Measurements from ENCODE around the gene CAPN14. TPM values are rescaled to one million over a fixed set of nuclear protein-coding genes. Genes with fewer than 3 reads are reported as not detected.

The CAPN14 gene
- polyA plus RNA-seq, 1 of the 3 experiments (the other 2 are of a cell fraction) = 0.08 TPM

DNA sequence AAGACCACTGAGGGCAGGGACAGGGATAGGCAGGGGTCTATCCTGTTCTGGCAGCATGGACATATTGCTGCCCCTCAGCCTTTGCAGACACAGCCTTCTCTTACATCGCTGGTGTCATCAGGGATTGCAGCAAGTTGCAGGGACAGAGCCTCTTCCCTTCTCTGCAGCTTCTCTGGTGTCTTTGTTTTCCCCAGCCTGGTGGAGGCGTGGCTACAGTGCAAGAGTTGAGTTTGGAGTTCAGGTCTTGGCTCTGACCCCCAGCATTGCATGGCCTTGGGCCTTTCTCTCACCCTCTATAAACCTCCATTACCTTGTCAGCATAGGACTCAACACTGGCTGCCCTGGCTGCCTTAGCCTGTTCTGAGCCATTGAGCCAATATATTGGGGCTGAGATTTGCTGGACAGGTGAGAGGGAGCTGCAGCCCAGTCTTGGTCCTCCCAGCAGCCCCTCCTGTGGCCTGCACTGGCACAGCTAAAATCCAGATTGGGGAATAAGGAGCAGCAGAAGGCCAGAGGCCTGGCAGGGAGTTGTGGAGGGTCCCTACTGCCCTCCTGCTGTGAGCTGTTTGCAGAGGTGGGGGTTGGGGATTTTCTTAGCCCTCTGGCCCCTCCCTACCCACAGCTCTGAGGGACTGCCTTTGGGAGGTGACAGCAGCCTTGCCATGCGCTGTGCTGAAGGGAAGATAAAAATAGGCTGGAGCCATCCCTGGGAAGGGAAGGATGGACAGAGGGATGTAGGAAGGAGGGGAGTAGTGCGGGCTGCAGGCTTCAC, 39.5 kb upstream of the CAPN14 start:
- no peaks in the 10 kb centered on the region for H3K9me2 ChIP-seq
- H4K20me1 ChIP-seq (ENCODE audit: insufficient read depth) = no peaks in the 10 kb centered on the region
- H3K27ac ChIP-seq (ENCODE audit: low read depth in 2 of 2, low read length in 1 of 2) = no peak overlapping the region
- TF ChIP-seq SIN3A (IDR thresholded peaks at IDR 0.05; ENCODE audit: borderline replicate concordance, low read depth, low read length) (no peak), YY1 (IDR thresholded peaks at IDR 0.05; ENCODE audit: low read depth) (no peak), TAF1 (IDR thresholded peaks at IDR 0.05; ENCODE audit: borderline replicate concordance, low read depth, low read length) (no peak), SMC3 (IDR thresholded peaks at IDR 0.05; ENCODE audit: low read depth, low read length) (no peak), EP300 (IDR thresholded peaks at IDR 0.05; ENCODE audit: borderline replicate concordance in 1 of 2, low read depth in 1 of 2, low read length in 1 of 2) (no peak), POLR2AphosphoS5 (IDR thresholded peaks at IDR 0.05; ENCODE audit: low read depth, low read length) (no peak), MEF2A (IDR thresholded peaks at IDR 0.05; ENCODE audit: borderline replicate concordance, low read depth) (no peak), EZH2phosphoT487 (IDR thresholded peaks at IDR 0.05; ENCODE audit: borderline replicate concordance, low read depth) (no peak), TEAD4 (IDR thresholded peaks at IDR 0.05; ENCODE audit: borderline replicate concordance, insufficient read depth) (no peak), RCOR1 (IDR thresholded peaks at IDR 0.05; ENCODE audit: low read length) (no peak), ELF1 (IDR thresholded peaks at IDR 0.05) (no peak), RFX5 (IDR thresholded peaks at IDR 0.05; ENCODE audit: low read length) (no peak), FOXJ3 (CRISPR knock-in tag; IDR thresholded peaks at IDR 0.05) (no peak), RAD21 (IDR thresholded peaks at IDR 0.05; ENCODE audit: low read length) (no peak), GATA2 (CRISPR knock-in tag; IDR thresholded peaks at IDR 0.05) (no peak)
- TF ChIP-seq, protein P1, sequence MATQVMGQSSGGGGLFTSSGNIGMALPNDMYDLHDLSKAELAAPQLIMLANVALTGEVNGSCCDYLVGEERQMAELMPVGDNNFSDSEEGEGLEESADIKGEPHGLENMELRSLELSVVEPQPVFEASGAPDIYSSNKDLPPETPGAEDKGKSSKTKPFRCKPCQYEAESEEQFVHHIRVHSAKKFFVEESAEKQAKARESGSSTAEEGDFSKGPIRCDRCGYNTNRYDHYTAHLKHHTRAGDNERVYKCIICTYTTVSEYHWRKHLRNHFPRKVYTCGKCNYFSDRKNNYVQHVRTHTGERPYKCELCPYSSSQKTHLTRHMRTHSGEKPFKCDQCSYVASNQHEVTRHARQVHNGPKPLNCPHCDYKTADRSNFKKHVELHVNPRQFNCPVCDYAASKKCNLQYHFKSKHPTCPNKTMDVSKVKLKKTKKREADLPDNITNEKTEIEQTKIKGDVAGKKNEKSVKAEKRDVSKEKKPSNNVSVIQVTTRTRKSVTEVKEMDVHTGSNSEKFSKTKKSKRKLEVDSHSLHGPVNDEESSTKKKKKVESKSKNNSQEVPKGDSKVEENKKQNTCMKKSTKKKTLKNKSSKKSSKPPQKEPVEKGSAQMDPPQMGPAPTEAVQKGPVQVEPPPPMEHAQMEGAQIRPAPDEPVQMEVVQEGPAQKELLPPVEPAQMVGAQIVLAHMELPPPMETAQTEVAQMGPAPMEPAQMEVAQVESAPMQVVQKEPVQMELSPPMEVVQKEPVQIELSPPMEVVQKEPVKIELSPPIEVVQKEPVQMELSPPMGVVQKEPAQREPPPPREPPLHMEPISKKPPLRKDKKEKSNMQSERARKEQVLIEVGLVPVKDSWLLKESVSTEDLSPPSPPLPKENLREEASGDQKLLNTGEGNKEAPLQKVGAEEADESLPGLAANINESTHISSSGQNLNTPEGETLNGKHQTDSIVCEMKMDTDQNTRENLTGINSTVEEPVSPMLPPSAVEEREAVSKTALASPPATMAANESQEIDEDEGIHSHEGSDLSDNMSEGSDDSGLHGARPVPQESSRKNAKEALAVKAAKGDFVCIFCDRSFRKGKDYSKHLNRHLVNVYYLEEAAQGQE (IDR thresholded peaks at IDR 0.05; ENCODE audit: low read depth, low read length) = no peak
- TF ChIP-seq, protein P2, sequence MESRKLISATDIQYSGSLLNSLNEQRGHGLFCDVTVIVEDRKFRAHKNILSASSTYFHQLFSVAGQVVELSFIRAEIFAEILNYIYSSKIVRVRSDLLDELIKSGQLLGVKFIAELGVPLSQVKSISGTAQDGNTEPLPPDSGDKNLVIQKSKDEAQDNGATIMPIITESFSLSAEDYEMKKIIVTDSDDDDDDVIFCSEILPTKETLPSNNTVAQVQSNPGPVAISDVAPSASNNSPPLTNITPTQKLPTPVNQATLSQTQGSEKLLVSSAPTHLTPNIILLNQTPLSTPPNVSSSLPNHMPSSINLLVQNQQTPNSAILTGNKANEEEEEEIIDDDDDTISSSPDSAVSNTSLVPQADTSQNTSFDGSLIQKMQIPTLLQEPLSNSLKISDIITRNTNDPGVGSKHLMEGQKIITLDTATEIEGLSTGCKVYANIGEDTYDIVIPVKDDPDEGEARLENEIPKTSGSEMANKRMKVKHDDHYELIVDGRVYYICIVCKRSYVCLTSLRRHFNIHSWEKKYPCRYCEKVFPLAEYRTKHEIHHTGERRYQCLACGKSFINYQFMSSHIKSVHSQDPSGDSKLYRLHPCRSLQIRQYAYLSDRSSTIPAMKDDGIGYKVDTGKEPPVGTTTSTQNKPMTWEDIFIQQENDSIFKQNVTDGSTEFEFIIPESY (IDR thresholded peaks at IDR 0.05; ENCODE audit: borderline replicate concordance, low read depth) = no peak
- TF ChIP-seq, protein P3, sequence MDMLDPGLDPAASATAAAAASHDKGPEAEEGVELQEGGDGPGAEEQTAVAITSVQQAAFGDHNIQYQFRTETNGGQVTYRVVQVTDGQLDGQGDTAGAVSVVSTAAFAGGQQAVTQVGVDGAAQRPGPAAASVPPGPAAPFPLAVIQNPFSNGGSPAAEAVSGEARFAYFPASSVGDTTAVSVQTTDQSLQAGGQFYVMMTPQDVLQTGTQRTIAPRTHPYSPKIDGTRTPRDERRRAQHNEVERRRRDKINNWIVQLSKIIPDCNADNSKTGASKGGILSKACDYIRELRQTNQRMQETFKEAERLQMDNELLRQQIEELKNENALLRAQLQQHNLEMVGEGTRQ (IDR thresholded peaks at IDR 0.05; ENCODE audit: borderline replicate concordance, low read depth, low read length) = no peak
- TF ChIP-seq, protein P4, sequence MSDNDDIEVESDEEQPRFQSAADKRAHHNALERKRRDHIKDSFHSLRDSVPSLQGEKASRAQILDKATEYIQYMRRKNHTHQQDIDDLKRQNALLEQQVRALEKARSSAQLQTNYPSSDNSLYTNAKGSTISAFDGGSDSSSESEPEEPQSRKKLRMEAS (IDR thresholded peaks at IDR 0.05; ENCODE audit: low read depth) = no peak
- TF ChIP-seq, protein P5, sequence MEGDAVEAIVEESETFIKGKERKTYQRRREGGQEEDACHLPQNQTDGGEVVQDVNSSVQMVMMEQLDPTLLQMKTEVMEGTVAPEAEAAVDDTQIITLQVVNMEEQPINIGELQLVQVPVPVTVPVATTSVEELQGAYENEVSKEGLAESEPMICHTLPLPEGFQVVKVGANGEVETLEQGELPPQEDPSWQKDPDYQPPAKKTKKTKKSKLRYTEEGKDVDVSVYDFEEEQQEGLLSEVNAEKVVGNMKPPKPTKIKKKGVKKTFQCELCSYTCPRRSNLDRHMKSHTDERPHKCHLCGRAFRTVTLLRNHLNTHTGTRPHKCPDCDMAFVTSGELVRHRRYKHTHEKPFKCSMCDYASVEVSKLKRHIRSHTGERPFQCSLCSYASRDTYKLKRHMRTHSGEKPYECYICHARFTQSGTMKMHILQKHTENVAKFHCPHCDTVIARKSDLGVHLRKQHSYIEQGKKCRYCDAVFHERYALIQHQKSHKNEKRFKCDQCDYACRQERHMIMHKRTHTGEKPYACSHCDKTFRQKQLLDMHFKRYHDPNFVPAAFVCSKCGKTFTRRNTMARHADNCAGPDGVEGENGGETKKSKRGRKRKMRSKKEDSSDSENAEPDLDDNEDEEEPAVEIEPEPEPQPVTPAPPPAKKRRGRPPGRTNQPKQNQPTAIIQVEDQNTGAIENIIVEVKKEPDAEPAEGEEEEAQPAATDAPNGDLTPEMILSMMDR (IDR thresholded peaks at IDR 0.05) = no peak
- no peak overlapping the region for H3K4me3 ChIP-seq (ENCODE audit: low read depth in 2 of 2, low read length in 1 of 2)
- no peak overlapping the region for H3K4me2 ChIP-seq
- no peak overlapping the region for H2AFZ ChIP-seq (ENCODE audit: low read depth)
- H3K9me3 ChIP-seq = no peaks in the 10 kb centered on the region
- H3K36me3 ChIP-seq (replicated peaks in 1 of 2; ENCODE audit: control insufficient read depth in 1 of 2, insufficient read depth in 2 of 2, low read length in 1 of 2) = peaks cover 18 to 67% of the 10 kb centered on the region in 2 experiments
- no peaks in the 10 kb centered on the region for H3K79me2 ChIP-seq (ENCODE audit: insufficient read depth)
- WGBS (ENCODE audit: low lambda C conversion rate) = 81% methylated on average over 4 of the region's 4 CpGs
- no peak overlapping the region for H3K9ac ChIP-seq
- peaks cover 0 to 4% of the 10 kb centered on the region in 2 experiments; a peak in 1 of 4 replicates for H3K4me1 ChIP-seq (ENCODE audit: control insufficient read depth in 1 of 2, insufficient read depth in 2 of 2, low read depth in 1 of 2, low read length in 1 of 2)
- ChIA-PET CTCF (interaction anchor here (1.2 to 2.5 kb wide), 6 partner anchors 12 to 1092 kb away, joined by 3 to 12 read pairs (median 6); partner anchors contain the start of gene EHD3), POLR2A (interaction anchor here (1.2 kb wide), 1 partner anchor 22 kb away, joined by 4 read pairs; the partner anchor contains the start of gene EHD3)
- DNase-seq = no peak
- no peaks in the 10 kb centered on the region for H3K27me3 ChIP-seq (ENCODE audit: insufficient read depth)
- no peaks in the 10 kb centered on the region for H3F3A ChIP-seq (replicated peaks; ENCODE audit: insufficient read depth)
